Astrocyte (in vitro differentiated cells and primary cell): ENCODE measurements around the gene CTTNBP2.

Experiments used
- EZH2 ChIP-seq: IDR thresholded peaks from 2 replicates; pipeline ENCODE4 v1.6.1; 2012; ENCODE audit warnings: mild to moderate bottlenecking, low read length, inconsistent platforms; ENCODE audit not compliant: insufficient read depth
- TF ChIP-seq, protein P1 (sequence below): IDR thresholded peaks from 2 replicates; pipeline ENCODE4 v1.5.1; 2011; ENCODE audit warnings: low read depth, mild to moderate bottlenecking, inconsistent platforms, low read length, moderate library complexity; ENCODE audit not compliant: insufficient read depth

GRCh38 chr7:117750612-117751563, 122.4 kb downstream of the CTTNBP2 start:
- TF ChIP-seq, protein P1, sequence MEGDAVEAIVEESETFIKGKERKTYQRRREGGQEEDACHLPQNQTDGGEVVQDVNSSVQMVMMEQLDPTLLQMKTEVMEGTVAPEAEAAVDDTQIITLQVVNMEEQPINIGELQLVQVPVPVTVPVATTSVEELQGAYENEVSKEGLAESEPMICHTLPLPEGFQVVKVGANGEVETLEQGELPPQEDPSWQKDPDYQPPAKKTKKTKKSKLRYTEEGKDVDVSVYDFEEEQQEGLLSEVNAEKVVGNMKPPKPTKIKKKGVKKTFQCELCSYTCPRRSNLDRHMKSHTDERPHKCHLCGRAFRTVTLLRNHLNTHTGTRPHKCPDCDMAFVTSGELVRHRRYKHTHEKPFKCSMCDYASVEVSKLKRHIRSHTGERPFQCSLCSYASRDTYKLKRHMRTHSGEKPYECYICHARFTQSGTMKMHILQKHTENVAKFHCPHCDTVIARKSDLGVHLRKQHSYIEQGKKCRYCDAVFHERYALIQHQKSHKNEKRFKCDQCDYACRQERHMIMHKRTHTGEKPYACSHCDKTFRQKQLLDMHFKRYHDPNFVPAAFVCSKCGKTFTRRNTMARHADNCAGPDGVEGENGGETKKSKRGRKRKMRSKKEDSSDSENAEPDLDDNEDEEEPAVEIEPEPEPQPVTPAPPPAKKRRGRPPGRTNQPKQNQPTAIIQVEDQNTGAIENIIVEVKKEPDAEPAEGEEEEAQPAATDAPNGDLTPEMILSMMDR = peak; percentile 57
- no peak for TF ChIP-seq EZH2
